ENCODE results near the gene CASP2.

Gene CASP2

GRCh38 chr7:143356414-143357050 is 68.4 kb downstream of the CASP2 start:
- H3K4me3 ChIP-seq (ENCODE audit: low read depth, low read length), result no peak overlapping the region
- no peak for TF ChIP-seq CTCF (IDR thresholded peaks at IDR 0.05; ENCODE audit: insufficient read depth, low read depth, low read length, missing control alignments)
- no peak for DNase-seq (ENCODE audit: low read depth)

Data from GM12865 (cell line).